ENCODE data around the gene PPTC7.
A peak's percentile ranks its signal among the peaks of the same experiment; 100 is the strongest.

The PPTC7 gene

DNA sequence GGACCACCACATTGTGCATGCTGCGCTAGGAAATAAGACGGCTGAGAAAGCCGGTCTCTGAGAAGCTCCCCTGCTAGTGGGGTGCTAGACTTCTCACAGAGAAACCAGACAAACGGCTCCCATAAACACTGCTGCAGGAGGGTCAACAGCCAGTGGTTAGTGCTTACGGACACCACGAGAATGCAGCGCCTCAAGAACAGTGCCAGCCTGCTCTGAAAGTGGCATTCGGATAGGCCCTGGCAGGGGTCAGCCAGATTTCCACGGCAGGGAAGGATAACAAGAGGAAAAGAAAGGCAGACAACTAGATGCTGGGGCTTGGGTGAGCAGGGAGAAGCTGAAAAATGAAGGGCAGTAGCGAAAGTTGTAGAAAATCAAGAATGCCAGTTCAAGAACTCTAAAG, 26.4 kb downstream of the PPTC7 start:
- DNase-seq (ENCODE audit: low spot score): no peak
- H3K4me3 ChIP-seq: no peak overlapping the region
- TF ChIP-seq, protein P1, sequence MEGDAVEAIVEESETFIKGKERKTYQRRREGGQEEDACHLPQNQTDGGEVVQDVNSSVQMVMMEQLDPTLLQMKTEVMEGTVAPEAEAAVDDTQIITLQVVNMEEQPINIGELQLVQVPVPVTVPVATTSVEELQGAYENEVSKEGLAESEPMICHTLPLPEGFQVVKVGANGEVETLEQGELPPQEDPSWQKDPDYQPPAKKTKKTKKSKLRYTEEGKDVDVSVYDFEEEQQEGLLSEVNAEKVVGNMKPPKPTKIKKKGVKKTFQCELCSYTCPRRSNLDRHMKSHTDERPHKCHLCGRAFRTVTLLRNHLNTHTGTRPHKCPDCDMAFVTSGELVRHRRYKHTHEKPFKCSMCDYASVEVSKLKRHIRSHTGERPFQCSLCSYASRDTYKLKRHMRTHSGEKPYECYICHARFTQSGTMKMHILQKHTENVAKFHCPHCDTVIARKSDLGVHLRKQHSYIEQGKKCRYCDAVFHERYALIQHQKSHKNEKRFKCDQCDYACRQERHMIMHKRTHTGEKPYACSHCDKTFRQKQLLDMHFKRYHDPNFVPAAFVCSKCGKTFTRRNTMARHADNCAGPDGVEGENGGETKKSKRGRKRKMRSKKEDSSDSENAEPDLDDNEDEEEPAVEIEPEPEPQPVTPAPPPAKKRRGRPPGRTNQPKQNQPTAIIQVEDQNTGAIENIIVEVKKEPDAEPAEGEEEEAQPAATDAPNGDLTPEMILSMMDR (IDR thresholded peaks at IDR 0.05): no peak
- no peak overlapping the region for H3K27ac ChIP-seq

DNA sequence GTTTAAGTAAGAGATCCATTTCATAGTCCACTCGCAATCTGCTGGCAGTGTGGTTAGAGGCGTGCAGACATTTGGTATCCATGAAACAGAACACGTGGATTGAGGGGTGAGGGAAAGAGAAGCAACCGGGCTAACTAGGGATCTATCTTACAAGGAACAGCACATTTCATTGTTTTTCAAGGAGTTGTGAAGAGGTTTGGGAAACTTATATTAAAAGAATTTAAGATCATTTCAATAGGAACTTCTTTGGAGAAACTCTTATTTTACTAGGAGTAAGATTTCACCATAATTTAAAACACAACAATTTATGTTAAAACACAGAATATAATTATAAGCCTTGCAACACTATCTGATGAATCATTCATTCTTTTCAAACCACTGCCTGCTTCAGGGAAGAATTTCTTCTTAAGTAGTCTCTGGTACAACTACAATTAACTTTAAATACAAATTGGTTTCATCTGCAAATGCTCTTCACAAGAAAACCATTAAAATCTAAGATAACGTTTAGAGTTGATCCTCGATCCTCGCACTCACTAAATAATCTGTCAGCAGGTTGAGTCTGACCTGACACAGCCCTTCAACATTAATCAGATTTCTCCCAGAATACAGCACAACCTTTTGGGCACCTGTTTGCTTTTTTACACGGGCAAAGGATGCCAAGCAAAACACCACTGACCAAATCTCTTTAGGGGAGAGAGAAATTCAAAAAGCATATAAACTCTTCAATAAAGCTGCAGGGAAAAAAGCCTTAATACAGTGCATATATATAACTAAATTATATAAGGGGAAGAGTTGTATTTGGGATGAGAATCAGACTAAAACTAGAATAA, 27.3 kb downstream of the PPTC7 start:
- no peak for DNase-seq (ENCODE audit: low spot score)
- Histone ChIP-seq H3K27ac (no peak overlapping the region), H3K4me3 (no peak overlapping the region)
- TF ChIP-seq, protein P1 (IDR thresholded peaks at IDR 0.05): no peak

DNA sequence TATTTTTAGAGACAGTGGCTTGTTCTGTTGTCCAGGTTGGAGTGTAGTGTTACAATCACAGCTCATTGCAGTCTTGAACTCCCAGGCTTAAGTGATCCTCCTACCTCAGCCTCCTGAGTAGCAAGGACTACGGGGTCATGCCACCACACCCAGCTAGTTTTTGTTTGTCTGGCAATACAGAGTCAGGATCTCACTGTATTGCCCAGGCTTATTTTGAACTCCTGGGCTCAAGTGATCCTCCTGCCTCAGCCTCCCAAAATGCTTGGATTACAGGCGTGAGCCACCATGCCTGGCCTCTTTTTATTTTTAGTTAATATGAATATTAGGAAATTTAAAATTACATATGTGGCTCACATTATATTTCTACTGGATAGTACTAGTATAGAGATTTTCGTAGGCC, 28.9 kb downstream of the PPTC7 start:
- Histone ChIP-seq H3K4me3 (no peak overlapping the region), H3K27ac (no peak overlapping the region)
- TF ChIP-seq, protein P1 (IDR thresholded peaks at IDR 0.05): no peak
- DNase-seq (ENCODE audit: low spot score): no peak

DNA sequence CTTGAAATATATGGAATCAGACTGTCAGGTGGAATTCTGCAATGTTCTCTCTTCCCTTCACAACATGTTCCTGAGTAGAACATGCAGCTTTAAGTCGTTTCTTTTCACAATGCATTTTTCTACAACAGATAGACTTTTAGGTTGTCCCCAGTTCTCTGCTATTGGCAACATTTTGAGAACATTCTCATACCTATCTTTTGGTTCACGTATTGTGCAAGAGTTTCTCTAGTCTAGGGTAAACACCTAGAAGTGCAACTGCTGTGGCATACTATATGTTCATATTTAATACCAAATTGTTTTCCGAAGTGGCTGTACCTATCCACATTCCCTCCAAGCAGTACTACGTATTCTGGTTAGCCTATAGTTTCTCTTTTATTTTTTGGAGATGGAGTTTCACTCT, 32.1 kb downstream of the PPTC7 start:
- TF ChIP-seq, protein P1 (IDR thresholded peaks at IDR 0.05): no peak

DNA sequence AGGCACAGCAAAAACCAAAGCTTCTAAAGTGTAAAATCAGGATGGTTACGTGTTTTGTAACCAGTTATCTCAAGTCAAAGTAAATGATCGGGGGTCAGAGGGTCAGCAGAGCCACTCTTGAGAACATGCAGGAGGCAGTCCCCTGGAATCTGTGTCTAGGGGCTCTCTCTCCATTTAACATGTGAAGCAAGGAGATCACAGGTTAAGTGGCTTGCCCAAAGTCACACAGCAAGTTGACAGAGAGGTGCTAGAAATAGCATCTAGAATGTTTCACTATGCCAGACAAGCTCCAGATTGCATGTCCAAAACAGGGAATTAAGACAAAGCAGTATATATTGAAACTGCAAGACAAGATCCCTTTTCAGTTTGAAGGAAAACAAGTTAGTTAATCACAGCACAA, 33.4 kb downstream of the PPTC7 start:
- no peak for DNase-seq (ENCODE audit: low spot score)
- TF ChIP-seq, protein P1 (IDR thresholded peaks at IDR 0.05): no peak
- Histone ChIP-seq H3K4me3 (no peak overlapping the region), H3K27ac (no peak overlapping the region)

More for the DNA sequence above, 32.1 kb downstream of the PPTC7 start:
- no peak overlapping the region for H3K27ac ChIP-seq
- no peak overlapping the region for H3K4me3 ChIP-seq
- DNase-seq (ENCODE audit: low spot score): no peak

DNA sequence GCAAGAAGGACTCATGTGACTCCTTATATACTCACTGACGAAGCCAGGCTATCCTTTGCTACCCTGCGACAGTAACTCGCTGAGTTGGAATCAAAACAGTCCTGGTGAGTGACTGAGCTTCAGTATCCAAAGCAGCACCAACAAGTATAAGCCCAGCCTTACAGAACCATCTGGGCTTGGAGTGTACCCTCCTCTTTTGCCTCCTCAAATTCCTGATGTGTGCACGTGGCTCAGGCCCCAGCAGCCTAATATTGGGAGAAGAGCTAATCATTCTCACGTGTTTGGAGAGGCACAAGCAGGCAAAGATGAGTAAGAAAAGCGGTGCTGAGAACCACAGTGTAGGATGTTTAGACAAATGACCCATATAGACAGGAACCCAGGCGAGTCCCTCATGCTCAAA, 34.4 kb downstream of the PPTC7 start:
- no peak overlapping the region for H3K27ac ChIP-seq
- H3K4me3 ChIP-seq: no peak overlapping the region
- TF ChIP-seq, protein P1 (IDR thresholded peaks at IDR 0.05): no peak
- DNase-seq (ENCODE audit: low spot score): peak; percentile 31

DNA sequence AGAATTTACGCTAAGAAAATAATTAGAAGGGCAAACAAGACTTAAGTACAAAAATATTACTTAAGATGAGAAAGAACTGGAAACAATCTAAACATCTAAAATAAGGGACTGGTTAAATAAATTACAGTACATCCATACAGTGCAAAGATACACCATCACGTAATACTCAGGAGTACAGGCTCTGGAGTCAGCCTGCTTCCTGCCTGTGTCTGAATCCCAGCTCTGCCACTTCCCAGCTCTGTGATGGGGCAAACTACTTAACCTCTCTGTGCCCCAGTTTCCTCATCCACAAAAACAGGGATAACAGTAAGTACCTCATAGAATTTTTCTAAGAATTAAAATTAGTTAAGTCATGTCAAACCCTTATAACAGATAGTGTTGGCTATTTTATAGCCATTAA, 36.0 kb downstream of the PPTC7 start:
- no peak for DNase-seq (ENCODE audit: low spot score)
- no peak overlapping the region for H3K4me3 ChIP-seq
- TF ChIP-seq, protein P1 (IDR thresholded peaks at IDR 0.05): no peak
- H3K27ac ChIP-seq: no peak overlapping the region

All from coronary artery (tissue), 2 donors.